ENCODE data around the gene MEAF6.

DNA sequence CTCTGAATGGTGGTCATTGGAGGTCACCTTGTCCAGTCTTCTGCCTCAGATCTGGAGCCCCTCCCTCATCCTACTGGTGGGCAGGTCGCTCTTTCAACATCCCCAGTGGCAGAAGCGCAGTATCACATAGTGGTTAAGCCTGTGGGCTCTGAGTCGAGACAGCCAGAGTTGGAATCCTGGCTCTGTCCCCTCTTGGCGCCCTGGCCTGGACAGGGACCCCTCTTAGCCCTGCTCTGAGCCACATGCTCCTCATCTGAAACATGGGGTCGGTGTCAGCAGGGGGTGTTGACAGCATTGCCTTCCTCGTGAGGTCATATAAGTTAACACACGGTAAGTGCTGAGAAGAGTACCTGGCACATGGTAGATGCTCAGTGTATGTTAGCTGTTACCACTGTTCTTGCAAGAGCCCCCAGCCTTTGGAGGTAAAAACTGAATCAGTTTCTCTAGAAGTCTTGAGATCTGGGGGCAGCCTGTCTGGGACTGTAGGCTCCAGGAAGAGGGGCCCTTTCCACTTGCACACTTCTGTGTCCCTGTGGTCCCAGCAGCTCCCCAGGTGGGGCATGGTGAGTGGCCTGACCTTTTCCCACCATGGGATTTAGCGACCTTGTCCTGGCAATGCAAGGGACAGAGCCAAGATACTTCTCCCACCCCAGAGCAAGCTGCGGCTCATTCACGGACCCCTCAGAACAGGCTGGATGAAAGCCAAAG is 33.8 kb downstream of the MEAF6 start:
- TF ChIP-seq, protein P1, sequence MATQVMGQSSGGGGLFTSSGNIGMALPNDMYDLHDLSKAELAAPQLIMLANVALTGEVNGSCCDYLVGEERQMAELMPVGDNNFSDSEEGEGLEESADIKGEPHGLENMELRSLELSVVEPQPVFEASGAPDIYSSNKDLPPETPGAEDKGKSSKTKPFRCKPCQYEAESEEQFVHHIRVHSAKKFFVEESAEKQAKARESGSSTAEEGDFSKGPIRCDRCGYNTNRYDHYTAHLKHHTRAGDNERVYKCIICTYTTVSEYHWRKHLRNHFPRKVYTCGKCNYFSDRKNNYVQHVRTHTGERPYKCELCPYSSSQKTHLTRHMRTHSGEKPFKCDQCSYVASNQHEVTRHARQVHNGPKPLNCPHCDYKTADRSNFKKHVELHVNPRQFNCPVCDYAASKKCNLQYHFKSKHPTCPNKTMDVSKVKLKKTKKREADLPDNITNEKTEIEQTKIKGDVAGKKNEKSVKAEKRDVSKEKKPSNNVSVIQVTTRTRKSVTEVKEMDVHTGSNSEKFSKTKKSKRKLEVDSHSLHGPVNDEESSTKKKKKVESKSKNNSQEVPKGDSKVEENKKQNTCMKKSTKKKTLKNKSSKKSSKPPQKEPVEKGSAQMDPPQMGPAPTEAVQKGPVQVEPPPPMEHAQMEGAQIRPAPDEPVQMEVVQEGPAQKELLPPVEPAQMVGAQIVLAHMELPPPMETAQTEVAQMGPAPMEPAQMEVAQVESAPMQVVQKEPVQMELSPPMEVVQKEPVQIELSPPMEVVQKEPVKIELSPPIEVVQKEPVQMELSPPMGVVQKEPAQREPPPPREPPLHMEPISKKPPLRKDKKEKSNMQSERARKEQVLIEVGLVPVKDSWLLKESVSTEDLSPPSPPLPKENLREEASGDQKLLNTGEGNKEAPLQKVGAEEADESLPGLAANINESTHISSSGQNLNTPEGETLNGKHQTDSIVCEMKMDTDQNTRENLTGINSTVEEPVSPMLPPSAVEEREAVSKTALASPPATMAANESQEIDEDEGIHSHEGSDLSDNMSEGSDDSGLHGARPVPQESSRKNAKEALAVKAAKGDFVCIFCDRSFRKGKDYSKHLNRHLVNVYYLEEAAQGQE (IDR thresholded peaks at IDR 0.05; ENCODE audit: insufficient read depth in 1 of 2, low read depth in 2 of 2, low read length in 2 of 2): no peak
- no peak for TF ChIP-seq SIN3A (IDR thresholded peaks at IDR 0.05; ENCODE audit: borderline replicate concordance, insufficient read depth, low read length)
- no peak for TF ChIP-seq POLR2AphosphoS5 (IDR thresholded peaks at IDR 0.05; ENCODE audit: low read depth, low read length)

Measured in PFSK-1 (cell line).